Muscle of leg (tissue), 11 donors: ENCODE measurements around the gene LPP. TPM values are rescaled to one million over a fixed set of nuclear protein-coding genes. Genes with fewer than 3 reads are reported as not detected.

ENCODE experiments used
- DNase-seq: peaks from one replicate; pipeline ENCODE4 v3.0.0; 2013
- H3K27ac ChIP-seq: one replicate; pipeline ENCODE4 v1.5.1; 2013; ENCODE audit warnings: mild to moderate bottlenecking, low read length, control low read depth
- H3K27me3 ChIP-seq: one replicate; pipeline ENCODE4 v1.6.1; 2013; ENCODE audit warnings: low read length; ENCODE audit not compliant: control insufficient read depth, insufficient read depth
- H3K36me3 ChIP-seq: one replicate; pipeline ENCODE4 v1.6.1; 2013; ENCODE audit warnings: low read length; ENCODE audit not compliant: control insufficient read depth, insufficient read depth
- H3K4me1 ChIP-seq: one replicate; pipeline ENCODE4 v1.6.1; 2013; ENCODE audit warnings: low read length; ENCODE audit not compliant: control insufficient read depth, insufficient read depth
- H3K4me3 ChIP-seq: one replicate; pipeline ENCODE4 v1.5.1; 2013; ENCODE audit warnings: low read length, control low read depth
- H3K9me3 ChIP-seq: replicated peaks from 2 replicates; pipeline ENCODE4 v1.6.1; 2013; ENCODE audit warnings: low read depth, low read length; ENCODE audit not compliant: control insufficient read depth
- WGBS: methylation state at CpG from one replicate; pipeline ENCODE4 v1.1.5; 2013; ENCODE audit warnings: missing lambda C conversion rate; ENCODE audit not compliant: insufficient coverage; 5-methylcytosine and 5-hydroxymethylcytosine counted together
- polyA plus RNA-seq, 8 donors: library from polyadenylated mRNA; unstranded; fragments of 120-200 nt; gene quantifications; one replicate each; pipeline versions ENCODE4 v1.2.1 to v1.2.3, GENCODE V29; 2013; ENCODE audit warnings: inconsistent platforms in 1 of 8, low replicate concordance in 1 of 8; ENCODE audit not compliant: insufficient read length in 8 of 8, insufficient read depth in 1 of 8
- total RNA-seq: library from RNA; stranded (reverse); fragments of 120-200 nt; gene quantifications from one replicate; pipeline ENCODE4 v1.2.4, GENCODE V29; 2013

The LPP gene
- total and polyA plus RNA-seq, 9 donors, result 8.9 to 24.3 (median 13.5) TPM

DNA sequence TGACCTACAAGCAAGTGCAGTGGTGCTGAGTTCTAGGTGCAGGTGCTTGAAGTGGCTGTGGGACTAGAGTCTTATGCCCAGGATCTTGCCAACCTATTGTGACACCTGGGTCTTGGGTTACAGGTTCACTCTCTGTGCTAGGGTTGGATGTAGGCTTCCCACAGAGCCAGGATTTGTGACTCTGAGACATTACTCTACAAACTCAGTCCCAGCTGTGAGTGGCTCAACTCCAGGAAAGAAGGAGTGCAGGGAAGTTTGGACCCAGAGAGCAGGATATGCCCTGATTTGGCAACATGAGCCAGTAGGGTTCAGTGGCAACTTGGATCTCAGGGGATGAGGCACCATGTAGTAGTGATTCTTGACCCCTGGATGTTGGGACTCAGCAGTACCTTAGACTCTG is 182.2 kb downstream of the LPP start:
- Histone ChIP-seq H3K4me3 (no peak overlapping the region), H3K27ac (no peak overlapping the region), H3K36me3 (no peaks in the 10 kb centered on the region), H3K4me1 (peaks cover 2% of the 10 kb centered on the region), H3K9me3 (peaks cover 2% of the 10 kb centered on the region), H3K27me3 (no peaks in the 10 kb centered on the region)
- no peak for DNase-seq

DNA sequence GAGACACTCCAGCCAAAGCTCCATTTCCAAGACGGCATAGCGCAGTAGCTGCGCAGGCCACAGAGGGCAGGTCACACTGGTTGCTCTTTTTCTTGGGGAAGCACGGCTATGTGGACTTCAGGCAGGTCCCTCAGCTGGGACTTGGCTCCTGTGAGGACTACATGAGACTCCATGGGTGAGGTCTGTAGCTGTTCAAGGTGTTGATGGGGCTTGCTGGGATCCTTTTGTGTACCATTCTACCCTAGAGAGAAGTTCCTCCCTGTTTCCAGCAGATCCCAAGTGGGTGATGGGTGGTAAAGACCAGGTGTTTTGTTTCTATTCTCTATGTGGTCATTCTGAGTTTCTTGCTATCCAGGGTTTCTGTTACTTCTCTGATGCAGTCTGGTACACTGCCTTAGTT is 183.3 kb downstream of the LPP start:
- WGBS, result 100% methylated on average over 3 of the region's 4 CpGs
- H3K27me3 ChIP-seq, result no peaks in the 10 kb centered on the region

DNA sequence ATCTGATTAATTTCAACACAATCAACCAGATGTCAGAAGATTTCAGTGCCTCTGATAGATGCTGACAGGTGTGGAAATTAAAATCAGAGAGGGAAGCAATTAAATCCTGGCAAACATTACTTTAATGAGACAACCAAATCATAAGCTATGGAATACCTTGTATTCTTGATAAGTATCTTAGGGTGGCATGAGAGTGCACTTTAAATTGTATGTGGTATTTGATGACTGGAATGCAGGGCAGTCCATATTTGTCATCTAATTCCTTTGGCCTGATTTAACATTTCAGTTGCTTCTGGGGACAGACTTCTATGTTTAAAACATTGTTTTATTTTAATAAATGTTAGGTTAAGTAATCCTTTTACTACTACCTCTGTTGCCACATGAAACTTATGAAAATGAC is 184.1 kb downstream of the LPP start:
- DNase-seq, result no peak
- peaks cover 2% of the 10 kb centered on the region for H3K9me3 ChIP-seq
- no peaks in the 10 kb centered on the region for H3K27me3 ChIP-seq
- H3K4me3 ChIP-seq, result no peak overlapping the region
- H3K4me1 ChIP-seq, result no peaks in the 10 kb centered on the region
- no peaks in the 10 kb centered on the region for H3K36me3 ChIP-seq
- H3K27ac ChIP-seq, result no peak overlapping the region

More for the DNA sequence above, 183.3 kb downstream of the LPP start:
- H3K4me3 ChIP-seq, result no peak overlapping the region
- H3K9me3 ChIP-seq, result peaks cover 2% of the 10 kb centered on the region
- H3K4me1 ChIP-seq, result no peaks in the 10 kb centered on the region
- no peak for DNase-seq
- no peaks in the 10 kb centered on the region for H3K36me3 ChIP-seq
- no peak overlapping the region for H3K27ac ChIP-seq

DNA sequence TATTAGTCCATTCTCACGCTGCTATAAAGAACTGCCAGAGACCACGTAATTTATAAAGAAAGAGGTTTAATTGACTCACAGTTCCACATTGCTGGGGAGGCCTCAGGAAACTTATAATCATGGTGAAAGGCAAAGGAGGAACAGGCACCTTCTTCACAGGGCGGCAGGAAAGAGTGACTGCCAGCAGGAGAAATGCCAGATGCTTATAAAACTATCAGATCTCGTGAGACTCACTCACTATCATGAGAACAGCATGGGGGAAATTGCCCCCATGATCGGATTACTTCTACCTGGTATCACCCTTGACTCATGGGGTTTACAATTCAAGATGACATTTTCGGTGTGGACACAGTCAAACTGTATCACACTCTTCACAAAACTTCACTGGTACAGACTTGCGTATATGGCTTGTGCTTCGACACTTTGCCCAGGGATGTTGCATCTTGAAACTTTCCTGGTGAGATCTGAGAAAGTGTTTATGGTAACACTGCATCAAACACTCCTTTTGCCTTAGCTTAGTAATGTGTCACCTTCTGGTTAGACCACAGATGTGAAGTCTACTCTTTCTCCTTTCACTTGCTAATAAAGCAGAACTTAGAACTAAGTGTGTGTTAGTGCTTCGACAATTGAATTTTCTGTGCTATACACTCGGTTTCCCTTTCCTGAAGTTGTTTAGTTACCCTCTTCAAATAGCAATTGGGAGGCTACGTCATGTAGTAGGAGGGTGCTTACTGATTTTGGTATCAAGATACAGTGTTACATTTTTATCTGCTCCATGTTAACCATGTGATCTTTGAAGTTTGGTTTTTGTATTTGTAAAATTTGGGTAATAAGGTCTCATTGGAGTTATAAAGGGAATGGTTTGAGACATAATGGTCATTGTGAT is 185.7 kb downstream of the LPP start:
- 50% methylated on average over 2 of the region's 11 CpGs for WGBS
- H3K4me3 ChIP-seq, result no peak overlapping the region
- H3K4me1 ChIP-seq, result no peaks in the 10 kb centered on the region
- no peak overlapping the region for H3K27ac ChIP-seq
- no peaks in the 10 kb centered on the region for H3K36me3 ChIP-seq
- H3K9me3 ChIP-seq, result peaks cover 2% of the 10 kb centered on the region
- no peak for DNase-seq
- H3K27me3 ChIP-seq, result no peaks in the 10 kb centered on the region

DNA sequence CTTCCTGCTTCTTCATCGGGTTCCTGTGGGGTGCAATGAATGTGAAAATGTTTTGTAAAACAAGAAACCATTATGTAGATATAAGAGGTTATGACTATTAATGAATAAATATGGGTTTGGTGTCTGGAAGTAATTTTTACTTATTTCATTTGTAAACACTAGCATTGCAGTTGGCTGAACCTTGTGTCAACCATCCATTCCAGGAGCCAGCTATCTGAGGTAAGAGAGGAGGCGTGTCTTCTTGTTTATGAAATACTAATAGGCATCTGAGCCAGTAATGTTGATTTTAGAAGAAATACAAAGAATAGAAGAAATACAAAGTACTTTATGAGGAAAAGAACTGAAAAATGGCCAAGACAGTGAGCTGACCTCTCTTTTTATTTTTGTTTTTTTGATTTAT is 187.5 kb downstream of the LPP start:
- Histone ChIP-seq H3K27ac (no peak overlapping the region), H3K36me3 (no peaks in the 10 kb centered on the region), H3K4me3 (no peak overlapping the region), H3K4me1 (peaks cover 5% of the 10 kb centered on the region), H3K9me3 (no peaks in the 10 kb centered on the region), H3K27me3 (no peaks in the 10 kb centered on the region)
- no CpG with 5 or more reads among the region's 2 CpGs for WGBS
- DNase-seq, result peak; percentile 44

DNA sequence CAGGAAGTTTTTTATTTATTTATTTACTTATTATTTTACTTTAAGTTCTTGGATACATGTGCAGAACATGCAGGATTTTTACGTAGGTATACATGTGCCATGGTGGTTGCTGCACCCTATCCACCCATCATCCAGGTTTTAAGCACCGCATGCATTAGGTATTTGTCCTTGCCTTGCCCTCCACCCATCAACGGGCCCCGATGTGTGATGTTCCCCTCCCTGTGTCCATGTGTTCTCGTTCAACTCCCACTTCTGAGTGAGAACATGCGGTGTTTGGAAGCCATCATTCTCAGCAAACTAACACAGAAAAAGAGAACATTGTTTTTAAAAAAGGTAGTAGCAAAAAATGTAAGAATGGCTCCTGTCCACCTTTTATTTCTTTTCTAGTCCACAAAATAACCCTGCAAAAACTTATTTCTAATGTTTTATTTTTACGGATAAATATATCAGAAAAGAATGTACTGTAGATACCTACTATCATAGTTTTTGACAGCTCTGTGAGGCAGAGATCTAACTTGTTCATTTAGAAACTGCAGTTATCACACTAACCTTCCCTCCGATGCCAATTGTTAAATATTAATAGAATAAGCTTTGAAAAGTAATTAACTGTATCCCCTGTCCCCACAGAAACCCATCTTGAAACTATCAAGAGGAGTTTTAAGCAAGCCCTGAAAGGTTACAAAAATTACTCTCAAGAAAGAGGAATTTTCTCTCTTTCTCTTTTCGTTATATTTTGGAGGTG is 189.2 kb downstream of the LPP start:
- Histone ChIP-seq H3K9me3 (no peaks in the 10 kb centered on the region), H3K27me3 (no peaks in the 10 kb centered on the region), H3K36me3 (no peaks in the 10 kb centered on the region), H3K4me1 (peaks cover 5% of the 10 kb centered on the region), H3K4me3 (no peak overlapping the region), H3K27ac (peak overlapping the region; percentile 70)
- WGBS, result 90% methylated on average over 2 of the region's 9 CpGs
- no peak for DNase-seq

DNA sequence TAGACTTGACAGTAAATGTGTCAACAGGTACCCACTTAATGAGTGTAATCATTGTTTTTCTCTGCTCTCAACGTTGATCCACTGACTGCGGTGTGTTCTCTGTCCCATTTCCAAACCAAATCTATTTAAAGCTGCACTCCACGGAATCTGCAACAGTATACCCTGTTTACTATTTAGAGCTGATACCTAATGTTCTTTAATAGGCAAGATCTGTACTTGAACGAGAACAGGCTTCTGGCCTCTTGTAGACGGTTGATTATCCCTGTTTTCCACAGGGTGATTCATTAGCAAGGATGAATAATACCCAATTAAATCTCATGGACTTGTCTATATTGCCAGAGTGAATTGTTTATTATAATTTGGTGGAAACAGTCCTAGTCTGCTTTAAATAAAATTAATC is 189.9 kb downstream of the LPP start:
- Histone ChIP-seq H3K36me3 (no peaks in the 10 kb centered on the region), H3K27me3 (no peaks in the 10 kb centered on the region), H3K27ac (peak overlapping the region; percentile 70), H3K4me3 (no peak overlapping the region), H3K9me3 (no peaks in the 10 kb centered on the region), H3K4me1 (peaks cover 11% of the 10 kb centered on the region)
- WGBS, result no CpG with 5 or more reads among the region's 5 CpGs
- DNase-seq, result peak; percentile 48

DNA sequence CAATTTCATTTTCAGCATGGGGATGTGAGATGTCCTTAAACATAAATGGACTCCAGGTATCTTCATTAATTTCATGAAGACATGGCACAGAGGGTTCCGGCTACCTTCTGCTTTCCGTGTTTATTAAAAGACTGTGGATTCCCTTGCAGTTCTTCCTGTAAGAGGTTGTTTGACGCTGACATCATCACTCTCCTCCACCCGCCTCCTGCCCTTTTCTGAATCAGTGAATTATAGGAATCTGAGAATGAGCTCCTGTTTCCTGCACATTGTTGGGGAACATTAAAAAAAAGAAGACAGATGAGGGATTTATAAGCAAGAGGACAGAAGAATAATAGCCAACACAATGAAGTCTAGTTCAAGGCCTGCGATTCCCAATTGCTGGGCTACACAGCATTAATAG is 191.3 kb downstream of the LPP start:
- no peaks in the 10 kb centered on the region for H3K9me3 ChIP-seq
- WGBS, result no CpG with 5 or more reads among the region's 5 CpGs
- DNase-seq, result no peak
- H3K36me3 ChIP-seq, result no peaks in the 10 kb centered on the region
- no peaks in the 10 kb centered on the region for H3K27me3 ChIP-seq
- peak overlapping the region; percentile 29 for H3K27ac ChIP-seq
- H3K4me3 ChIP-seq, result no peak overlapping the region
- H3K4me1 ChIP-seq, result peaks cover 19% of the 10 kb centered on the region

DNA sequence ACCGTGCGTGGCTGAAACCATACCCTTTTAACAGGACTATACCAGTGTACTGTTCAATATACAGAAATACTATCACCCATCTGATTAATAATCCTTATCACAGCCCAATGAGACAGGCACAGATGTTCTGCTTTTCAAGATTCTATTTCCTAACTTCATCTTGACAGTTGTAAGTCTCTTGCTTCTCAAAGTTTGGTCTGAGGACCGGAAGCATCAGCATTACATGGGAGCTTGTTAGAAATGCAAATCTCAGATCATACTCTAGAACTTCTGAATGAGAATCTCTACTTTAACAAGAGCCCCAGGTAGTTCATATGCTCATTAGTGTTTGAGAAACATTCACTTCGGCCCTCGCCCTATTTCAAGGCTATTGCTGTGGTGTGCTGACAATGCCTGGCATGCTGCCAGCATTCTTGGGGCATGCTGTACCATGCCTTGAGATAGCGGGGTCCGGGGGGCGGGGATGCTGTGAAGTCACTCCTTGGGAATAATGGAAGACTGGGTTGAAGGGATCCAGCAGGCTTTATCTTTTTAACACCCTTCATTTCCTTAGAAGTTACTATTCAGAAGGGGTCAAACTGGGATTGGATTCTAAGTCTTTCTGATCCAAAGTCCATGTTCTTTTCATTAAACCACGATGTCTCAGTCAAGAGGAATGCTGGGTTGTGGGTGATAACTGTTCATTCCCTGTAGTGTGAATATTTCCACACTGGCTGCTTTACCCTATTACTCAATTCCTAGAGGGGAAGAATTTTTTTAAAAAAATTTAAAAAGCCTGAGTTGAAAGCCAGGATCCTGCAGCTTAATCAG is 194.7 kb downstream of the LPP start:
- Histone ChIP-seq H3K27me3 (no peaks in the 10 kb centered on the region), H3K27ac (no peak overlapping the region)
- WGBS, result 79% methylated on average over 5 of the region's 9 CpGs

DNA sequence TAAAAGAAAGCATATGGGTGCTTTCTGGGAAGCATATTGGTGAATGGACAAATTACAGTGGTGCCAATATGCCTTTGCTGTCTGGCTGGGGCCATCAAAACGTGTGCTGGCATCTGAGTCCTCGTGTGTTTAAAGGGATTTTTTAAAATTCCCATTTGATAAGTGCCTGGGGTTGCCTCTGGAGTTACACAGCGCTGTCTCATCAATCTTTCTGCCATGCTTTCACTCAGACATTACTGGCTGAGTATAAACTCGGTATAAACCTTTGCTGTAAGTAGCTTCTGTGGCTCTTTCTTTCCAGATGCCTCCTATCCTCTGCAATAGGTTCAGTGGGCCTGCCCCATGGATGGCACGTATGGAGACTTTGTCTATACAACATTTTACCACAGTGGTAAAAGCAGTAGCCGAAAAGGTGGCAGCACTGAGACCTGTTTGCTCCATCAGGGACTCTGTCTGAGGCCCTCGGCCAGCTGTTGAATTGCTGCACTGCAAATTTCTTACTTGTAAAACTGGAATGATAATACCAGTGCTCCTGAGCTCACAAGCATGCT is 195.5 kb downstream of the LPP start:
- WGBS, result 34% methylated on average over 5 of the region's 7 CpGs
- Histone ChIP-seq H3K4me3 (no peak overlapping the region), H3K9me3 (no peaks in the 10 kb centered on the region), H3K36me3 (no peaks in the 10 kb centered on the region), H3K4me1 (peaks cover 25% of the 10 kb centered on the region), H3K27me3 (no peaks in the 10 kb centered on the region), H3K27ac (peak overlapping the region; percentile 29)
- peak; percentile 40 for DNase-seq

More for the DNA sequence above, 194.7 kb downstream of the LPP start:
- DNase-seq, result peak; percentile 69
- no peak overlapping the region for H3K4me3 ChIP-seq
- H3K9me3 ChIP-seq, result no peaks in the 10 kb centered on the region
- no peaks in the 10 kb centered on the region for H3K36me3 ChIP-seq
- peaks cover 25% of the 10 kb centered on the region for H3K4me1 ChIP-seq
